ENCODE results near the gene RGS6.

RGS6 gene

DNA sequence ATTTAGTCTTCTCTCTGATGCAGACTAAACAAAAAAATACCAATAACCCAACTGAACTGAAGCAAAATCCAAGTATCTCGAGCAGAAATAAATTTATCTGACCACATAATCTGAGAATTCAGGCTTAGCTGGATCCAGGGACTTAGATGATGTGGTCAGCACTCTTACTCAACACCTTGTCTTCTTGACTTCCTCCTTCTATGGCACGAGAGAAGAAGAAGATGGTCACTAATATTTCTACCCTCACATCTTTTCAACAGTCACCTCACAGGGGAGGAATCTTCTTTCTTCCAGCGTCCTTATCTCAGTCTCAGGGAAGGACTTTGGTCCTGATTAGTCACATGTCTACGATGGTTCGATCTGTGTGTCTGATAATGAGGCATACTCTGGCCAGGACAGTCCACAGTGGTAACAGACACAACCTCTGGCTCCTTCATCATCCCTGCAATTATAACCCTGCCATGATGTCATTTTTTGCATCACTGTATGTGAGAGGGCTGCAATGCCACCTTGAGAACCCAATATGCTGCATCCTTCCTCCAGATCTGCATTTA lies 15.8 kb downstream of the RGS6 start:
- no peak for DNase-seq

DNA sequence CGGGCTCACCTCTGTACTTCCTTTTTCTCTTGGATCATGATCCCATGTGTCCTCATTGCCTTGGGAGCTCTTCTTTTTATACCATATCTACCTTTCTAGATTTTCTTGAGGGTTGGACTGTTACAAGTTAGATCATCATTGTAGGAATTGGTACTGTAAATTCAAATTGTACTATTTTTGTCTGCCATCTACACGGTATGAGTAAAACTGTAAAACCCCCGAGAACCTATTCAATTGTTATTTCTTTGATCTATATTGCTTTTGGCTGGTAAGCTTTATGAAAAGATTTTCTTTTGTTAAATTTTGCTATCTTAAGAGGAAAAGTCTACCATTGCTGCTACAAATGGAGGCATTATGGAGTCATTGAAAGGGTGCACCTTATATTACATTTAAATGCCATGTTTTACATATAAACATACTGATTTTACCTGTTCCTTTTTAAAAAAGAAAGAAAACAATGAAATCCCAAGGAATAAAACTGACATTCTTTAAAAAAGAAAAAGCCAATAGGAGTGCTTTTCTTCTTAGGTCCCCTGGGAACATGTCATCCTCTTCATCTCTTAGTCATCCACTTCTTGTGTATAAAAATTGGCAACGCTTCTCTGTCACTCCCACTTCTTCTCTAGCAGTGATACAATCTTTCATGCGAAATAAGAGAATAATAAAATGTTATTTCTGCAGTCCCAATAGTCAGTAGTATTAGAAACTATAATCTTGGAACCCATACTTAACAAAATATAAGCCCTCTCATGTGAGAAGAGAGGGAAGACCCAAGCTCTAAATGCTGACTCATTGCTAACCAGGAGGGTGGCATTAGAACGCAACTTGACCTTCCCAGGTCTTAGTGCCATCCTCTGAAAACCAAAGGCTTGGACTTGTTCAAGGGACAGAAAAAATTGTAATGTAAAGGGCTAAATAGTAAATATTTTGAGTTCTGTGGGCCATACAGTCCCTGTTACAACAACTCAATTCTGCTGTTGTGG lies 20.4 kb downstream of the RGS6 start:
- DNase-seq = no peak

DNA sequence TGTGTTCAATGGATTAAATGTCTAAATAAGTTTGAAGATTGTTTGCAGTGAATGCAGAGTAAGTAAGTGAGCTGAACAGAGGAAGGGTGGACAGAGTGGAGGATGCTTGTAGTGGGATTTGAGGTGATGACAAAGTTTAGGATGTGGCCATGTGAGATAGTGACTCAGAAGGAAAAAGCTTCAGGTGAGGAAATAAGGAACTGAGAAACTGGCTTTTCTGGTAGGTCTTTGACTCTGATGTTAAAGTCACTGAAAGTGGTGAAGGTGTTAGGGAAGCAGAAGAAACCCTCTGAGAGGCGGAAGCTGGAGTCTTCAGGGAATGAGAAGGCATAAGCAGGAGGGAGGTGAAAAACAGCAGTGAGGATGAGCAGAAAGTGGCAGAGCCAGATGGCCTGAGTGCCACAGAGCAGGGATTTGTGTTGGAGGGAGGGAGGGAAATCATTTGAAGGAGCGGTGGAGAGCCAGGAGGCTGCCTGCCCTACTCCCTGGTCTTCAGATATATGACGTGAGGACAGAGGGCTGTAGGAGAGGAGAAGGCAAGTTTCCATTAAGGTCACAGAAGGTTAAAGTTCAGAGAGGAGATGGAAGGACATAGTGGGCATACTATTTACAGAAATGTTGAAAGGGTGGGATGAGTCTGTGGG lies 24.8 kb downstream of the RGS6 start:
- no peak for DNase-seq

DNA sequence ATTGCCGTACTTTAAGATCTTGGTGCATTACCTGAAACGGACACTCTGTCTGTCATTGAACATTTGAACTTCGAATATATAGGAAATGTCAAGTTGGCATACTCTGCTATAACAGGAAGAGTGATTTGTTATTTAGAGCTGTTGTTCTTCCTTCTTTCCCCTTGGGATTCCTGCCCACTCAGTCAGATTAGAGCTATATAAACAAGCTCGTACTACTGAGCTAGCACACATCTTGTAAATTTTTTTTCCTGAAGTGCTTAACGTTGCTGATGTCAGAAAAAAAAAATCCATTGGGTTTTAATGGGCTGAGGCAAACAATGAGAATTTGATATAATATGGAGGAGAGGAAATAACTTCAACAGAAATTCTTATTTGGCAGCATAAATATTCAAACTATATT lies 26.8 kb downstream of the RGS6 start:
- DNase-seq = no peak

DNA sequence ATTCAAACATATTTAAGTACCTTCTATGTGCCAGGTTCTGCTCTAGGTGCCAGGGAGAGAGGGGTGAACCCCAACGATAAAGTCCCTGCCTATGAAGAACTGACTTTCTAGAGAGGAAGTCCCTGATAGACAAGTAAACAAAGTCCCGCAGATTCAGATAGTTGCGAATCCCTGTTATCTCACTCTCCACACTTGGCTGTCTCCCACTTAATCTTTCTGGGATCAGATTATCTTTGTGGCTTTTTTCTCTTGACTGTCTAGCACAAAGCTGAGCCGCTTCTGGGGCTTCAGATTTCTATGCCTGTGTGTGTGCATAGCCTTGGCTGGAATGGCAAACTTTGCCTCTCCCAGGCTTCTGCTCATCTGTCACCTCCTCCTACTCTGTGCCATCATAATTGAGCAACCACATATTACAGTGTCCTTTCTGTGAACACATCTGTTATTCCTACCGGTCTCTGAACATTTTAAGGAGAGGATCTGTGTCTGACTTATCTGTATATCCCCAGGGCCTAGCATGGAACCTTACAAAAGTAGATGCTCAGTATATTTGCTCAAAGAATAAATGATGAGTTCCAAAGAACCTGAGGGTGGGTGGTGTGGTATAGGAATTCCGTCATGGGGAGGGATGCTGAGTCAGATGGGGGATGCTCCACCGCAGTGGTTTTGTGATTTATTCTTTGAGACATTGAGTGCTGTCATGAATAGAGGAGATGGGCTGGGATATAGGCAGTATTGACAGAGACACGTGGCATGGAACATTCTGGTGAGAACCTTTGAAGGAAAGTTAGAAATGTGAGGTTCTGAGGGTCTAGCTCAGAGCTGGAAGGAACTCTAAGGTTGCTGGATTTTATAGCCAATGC lies 28.5 kb downstream of the RGS6 start:
- DNase-seq = no peak

DNA sequence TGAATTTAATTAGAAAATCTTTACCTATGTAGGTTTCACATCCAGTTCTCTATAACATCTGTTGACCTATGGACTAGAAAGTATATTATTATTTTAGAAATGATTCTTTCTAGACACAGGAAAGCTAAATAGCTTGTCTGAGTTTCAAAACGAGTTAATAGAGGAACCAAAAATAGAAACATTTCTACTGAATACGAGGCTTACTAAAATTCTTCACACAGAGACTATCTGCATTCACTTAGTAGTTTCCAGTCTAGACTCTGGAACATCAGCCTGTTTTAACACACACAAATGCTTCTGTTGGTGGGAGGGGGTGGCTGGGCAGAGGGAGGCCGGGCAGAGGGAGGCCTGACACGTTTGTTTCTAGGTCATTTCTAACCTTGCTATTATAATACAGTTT lies 29.7 kb downstream of the RGS6 start:
- DNase-seq = no peak

DNA sequence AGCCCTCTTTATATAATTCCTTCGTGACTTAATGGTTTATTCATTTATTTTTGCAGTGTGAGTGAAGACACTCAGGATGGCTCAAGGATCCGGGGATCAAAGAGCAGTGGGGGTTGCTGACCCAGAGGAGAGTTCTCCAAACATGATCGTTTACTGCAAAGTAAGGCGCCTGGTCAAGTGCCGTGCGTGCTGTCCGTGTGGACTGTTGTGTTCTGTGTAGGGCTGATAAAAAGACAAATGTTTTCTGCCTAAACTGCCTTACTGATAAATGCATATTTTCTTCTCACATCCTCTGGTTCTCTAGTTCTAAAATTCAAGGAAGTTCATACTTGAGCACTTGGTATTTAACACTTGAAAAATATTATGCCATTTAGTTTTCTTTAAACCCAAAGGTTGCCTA lies 32.5 kb downstream of the RGS6 start:
- no peak for DNase-seq

DNA sequence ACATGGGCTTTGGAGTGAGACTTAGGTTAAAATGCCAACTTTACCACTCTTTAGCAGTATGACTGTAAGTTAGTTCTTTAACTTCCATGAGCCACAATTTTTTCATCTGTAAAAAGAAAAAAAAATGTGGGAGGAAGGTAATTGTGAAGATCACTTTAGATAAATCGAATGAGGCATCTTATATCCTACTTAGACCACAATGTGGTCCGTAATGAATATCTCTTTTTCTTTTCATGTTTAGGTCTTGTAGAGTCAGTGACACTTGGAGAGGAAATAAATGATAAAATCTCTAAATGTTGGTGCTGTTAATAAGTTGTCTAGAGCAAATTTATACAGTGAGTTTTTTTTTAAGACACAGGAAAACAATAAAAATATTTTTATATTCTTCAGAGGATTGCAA lies 34.3 kb downstream of the RGS6 start:
- DNase-seq = no peak

DNA sequence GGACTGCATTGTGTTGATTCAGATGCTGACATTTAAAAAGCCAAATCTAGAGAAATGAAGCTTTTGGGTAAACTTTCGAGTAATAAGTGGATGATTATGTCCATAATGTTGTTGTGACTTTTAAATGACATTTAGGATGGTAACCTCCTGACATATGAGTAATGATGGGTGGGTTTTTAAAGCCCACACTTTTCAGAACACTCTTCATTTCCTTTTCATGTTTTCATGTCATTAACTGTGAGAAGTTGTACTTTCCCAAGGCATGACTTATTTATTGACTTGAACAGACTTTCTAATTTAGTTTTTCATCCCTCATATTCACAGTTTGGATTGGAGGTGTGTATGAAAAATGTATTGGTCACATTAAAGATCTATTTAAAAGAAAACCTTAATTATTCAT lies 35.5 kb downstream of the RGS6 start:
- no peak for DNase-seq

DNA sequence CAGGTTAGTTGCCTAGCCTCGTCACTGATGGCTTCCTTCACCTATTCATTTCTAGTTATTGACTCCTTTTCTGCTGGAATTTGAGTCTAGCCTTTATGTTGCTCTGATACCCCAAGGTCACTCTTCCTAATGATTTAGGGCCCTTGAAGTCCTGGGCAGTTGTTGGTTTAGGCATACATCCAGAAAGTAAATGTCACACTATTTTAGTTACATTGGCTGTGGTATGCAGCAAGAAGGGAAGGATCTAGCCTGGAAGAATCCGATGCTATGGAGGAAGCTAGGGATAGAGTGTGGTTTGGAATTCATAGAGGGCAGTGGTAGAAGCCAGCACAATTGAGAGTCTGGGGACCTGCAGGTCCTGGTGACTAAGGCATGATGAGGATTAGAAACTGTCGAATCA lies 38.0 kb downstream of the RGS6 start:
- no peak for DNase-seq

DNA sequence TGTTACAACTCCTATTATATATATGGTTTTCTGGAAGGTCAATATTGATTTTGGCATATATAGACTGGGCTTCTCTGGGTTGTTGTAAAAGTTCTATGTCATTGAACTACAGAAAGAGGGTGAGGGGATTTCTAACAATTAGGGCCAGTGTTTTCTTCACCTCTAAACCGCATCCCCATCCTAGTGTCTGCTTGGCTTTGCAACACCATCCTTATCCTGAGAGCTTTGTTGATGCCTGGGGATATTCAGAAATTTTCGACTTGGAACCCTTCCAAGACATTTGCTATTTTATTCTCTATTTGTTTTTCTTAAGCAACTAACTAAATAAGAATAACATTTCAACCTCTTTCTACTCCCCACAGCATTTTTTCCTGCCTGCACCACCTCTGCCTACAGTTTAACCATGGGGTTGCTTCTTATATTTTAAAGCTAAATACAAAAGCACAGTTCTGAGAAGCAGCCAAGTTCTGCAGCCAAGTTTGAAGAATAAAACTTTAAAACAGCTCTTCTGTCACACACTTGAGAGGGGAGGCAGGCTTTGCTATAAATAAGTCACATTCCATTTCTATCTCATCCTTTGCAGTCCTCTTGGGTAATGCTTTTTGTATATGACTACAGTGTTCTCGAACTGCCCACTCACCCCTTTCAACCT lies 53.4 kb downstream of the RGS6 start:
- DNase-seq = no peak

DNA sequence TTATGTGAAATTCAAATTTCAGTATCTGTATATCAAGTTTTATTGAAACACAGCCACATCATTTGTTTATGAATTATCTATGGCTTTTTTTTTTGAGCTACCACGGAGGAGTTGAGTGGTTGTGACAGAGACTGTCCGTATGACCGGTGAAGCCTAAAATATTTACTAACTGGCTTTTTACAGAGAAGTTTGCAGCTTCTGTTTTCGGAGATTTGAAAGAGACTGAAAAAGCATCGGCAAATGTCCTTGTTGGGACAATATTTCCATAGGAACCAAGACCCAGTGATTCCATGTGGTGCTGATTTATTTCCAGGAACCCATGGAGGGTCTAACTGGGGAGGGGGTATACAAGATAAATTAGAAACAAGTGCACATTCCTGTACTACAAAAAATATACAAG lies 56.2 kb downstream of the RGS6 start:
- no peak for DNase-seq

DNA sequence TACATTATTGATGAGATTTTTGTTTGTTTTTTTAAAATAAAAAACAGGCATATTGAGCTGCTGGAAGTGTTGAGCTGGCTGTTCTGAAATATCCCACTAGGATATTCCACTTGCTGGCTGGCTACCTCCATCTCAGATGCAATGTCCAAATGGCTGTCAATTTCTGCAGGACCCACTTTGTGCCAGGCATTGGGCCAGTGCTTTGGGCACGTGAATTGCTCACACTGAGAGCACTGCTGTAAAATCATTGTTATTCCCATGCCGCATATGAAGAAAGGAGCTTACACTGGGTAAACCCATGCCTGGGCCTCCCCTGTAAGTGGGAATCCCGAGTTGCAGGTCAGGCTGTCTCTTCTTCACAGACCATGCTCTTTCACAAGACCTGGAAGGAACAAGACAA lies 56.7 kb downstream of the RGS6 start:
- no peak for DNase-seq

DNA sequence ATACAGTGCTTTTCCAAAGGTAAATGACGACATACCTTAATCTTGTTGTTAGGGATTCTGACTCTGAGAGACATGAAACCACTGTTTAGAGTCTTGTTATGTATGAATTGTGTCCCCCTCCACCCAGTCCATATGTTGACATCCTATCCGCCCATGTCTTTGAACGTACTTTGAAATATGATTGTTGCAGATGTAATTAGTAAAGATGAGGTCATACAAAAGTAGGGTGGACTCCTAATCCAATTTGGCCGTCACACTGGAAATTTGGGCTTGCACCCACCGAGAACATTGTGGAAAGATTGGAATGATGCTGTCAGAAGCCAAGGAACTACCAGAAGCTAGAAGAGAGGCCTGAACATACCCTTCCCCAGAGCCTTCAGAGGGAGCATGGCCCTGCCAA lies 62.2 kb downstream of the RGS6 start:
- no peak for DNase-seq

DNA sequence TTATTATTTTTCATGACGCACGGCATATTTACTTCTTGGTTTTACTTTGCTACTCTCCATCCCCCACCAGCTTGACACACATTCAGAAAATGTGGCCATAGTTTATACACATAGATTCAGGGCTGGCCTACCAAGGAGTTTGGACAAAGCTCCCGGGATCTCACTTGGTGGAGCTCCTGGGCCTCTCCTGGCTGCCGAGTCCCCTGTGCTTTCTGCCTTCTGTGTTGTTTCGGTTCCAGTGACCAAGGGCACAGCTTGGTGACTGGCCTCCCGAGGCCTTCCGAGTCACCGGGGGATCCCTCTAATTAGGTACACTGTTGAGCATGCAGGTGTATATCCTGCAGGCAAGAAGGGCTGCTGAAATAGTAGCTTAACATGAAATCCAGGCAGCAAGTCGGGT lies 63.5 kb downstream of the RGS6 start:
- no peak for DNase-seq

DNA sequence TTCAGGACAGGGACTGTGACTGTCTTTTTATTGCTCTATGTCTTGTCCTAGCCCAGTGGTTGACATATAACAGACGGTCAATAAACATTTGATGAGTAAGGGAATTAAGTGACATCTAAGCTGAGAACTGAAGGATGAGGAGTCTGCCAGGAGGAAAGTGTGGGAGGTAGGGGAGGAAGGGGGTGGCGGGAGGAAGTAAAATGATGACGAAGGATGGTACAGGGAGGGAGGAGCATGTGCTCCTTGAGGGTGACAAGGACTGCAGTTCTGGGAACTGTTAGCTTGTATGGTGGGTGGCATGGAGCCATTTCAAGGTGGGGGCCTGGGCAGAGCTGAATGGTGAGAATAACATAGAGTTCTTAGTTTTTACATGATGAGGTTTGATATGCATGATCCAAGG lies 64.4 kb downstream of the RGS6 start:
- DNase-seq = no peak

DNA sequence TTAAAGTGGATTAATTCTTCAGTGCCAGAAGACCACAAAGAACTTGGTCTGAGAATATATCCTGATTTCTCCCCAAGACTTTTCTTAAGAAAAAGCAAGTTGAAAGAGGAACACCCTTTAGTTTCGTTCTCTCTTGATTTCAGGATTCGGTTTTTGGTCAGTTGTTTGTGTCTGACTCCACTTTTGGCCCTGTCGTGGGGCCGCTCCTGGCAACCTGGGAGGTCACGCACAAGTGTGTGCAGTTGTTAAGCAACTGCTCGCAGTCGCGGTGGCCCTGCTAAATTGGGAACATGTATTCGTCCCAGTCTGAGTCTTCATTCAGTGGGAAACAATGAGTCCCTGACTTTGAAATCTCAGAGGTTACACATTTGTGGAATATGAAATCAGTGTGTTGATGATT lies 68.7 kb downstream of the RGS6 start:
- DNase-seq = no peak

DNA sequence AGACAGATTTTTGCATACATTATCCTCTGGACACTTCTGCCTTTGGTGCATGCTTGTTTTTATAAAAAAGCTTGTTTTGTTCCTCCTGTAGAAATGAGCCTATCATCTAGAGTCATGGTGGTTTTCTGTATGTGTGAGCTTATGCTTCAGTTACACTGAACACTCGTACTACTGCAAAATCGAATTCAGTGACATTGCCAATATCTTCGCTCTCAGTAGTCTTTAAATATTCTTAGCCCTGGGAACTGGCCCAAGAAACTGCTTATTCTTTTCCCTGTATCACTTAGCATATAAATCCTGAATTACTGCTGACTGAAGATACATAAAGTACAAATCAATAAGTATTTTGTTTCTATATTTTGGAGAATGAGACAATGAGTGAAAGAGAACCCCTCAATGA lies 70.5 kb downstream of the RGS6 start:
- DNase-seq = no peak

DNA sequence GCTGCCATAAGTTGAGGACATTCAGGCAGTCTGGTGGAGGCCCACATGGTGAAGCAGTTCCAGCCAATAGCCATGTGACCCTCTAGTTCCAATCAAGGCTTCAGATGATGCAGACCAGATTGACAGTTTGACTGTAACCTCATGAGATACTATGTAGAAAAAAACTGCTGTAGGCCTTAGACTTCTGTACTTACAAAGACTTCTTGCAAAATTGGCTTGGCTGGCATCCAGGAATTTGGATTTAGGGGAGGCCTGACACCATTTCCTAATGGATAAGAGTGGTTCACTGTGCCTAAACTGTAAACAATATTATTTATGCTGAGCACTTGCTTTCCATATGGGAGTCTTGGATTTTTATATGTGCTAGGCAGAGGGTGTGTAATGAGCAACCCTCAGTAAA lies 76.4 kb downstream of the RGS6 start:
- DNase-seq = no peak

DNA sequence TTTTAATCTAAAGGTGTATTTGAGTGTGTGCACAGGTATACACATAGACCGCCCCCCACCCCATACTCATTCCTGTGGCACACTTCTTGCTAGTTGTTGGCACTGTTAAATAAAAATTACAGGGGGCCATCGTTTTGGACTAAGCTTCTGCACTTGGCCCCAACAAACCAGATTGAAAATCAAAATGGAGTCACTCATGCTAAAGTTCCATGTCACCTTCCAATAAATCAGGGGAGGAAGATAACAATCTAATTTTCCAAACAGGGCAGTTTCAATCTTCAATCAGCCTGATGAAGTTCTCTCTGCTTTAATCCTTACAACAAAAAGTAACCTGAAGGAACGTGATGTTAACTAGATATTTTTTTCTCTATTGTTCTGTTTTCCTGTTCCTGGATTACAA lies 78.2 kb downstream of the RGS6 start:
- no peak for DNase-seq

DNA sequence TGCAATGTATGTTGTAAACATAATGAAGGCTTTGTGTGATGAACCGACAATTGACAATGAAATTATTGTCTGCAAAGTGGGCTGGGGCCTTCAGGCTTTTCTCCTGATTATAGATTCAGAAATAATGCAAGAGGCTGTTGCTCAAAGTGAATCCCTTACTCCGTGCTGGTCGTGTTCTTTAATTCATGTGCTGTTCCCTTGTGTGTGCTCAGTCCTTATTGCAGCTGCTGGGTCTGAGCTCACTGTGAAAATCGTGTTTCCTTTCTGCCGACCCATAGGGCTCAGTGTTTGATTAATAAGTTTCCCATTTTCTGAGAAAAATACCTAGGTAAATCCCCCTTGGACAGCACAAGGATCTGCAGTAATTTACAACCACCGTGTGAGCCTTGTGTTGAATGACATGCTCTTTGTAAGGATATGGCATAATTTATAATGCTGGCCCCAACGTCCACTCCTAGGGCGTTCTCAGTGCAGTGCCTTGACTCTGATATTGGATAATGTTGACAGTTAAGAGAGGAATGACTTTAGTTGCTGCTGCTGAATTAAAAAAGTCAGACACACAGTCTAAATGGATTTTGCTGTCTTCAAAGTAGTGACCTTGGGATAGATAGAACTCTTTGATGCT lies 81.6 kb downstream of the RGS6 start:
- no peak for DNase-seq

DNA sequence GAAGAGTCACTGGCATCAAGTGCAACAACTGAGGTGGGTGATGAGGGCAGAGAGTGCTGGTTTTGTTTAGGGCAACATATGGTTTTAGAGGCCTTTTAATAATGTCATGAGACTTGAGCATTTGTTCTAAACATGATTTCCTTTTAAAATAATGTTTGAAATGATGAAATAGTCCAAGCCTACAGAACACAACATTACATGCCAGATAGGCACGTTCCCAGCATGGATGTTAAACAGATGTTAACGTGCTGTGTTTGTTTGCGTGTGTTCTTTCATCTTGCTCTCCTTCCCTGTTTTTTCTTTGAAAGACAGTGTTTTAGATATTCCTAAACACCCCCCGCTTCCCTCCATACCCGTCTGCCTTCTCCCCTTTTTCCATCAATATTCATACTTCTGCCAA lies 82.3 kb downstream of the RGS6 start:
- DNase-seq = no peak

Measured in activated T-cell treated with anti-CD3 and anti-CD28 coated beads, Interleukin-2, amount 50 U/mL, for 1 hour (primary cell).